Small intestine (tissue), 16 donors: ENCODE data around the gene UTP14C. TPM values are rescaled to one million over a fixed set of nuclear protein-coding genes. Genes with fewer than 3 reads are reported as not detected.

Experiments used
- DNase-seq, 2 donors: peaks; one replicate each; pipeline versions ENCODE4 v3.0.0 to v3.0.0-alpha.2; 2013
- FAIRE-seq: peaks from 2 replicates; lab custom pipeline; 2012; peaks lifted over from hg19 to GRCh38; lab: Jason Lieb, UNC
- H3K27ac ChIP-seq, 3 donors: one replicate each; pipeline ENCODE4 v1.5.1; 2013; ENCODE audit warnings: low read length in 2 of 3, mild to moderate bottlenecking in 2 of 3, control low read depth in 1 of 3, inconsistent platforms in 1 of 3, low read depth in 1 of 3, moderate library complexity in 1 of 3
- H3K27me3 ChIP-seq, 3 donors: one replicate each; pipeline ENCODE4 v1.6.1; 2013; ENCODE audit warnings: low read length in 3 of 3, inconsistent platforms in 1 of 3; ENCODE audit not compliant: control insufficient read depth in 3 of 3, insufficient read depth in 3 of 3
- H3K36me3 ChIP-seq, 3 donors: one replicate each; pipeline ENCODE4 v1.6.1; 2013; ENCODE audit warnings: low read length in 3 of 3, inconsistent platforms in 1 of 3, low read depth in 1 of 3, mild to moderate bottlenecking in 1 of 3, moderate library complexity in 1 of 3; ENCODE audit not compliant: control insufficient read depth in 3 of 3, insufficient read depth in 2 of 3
- H3K4me1 ChIP-seq, 3 donors: one replicate each; pipeline ENCODE4 v1.6.1; 2013; ENCODE audit warnings: low read length in 2 of 3, inconsistent platforms in 1 of 3, low read depth in 1 of 3, mild to moderate bottlenecking in 1 of 3, moderate library complexity in 1 of 3; ENCODE audit not compliant: control insufficient read depth in 3 of 3, insufficient read depth in 2 of 3
- H3K4me3 ChIP-seq, 3 donors: one replicate each; pipeline ENCODE4 v1.5.1; 2013; ENCODE audit warnings: low read length in 3 of 3, control low read depth in 1 of 3, inconsistent platforms in 1 of 3, low read depth in 1 of 3, mild to moderate bottlenecking in 1 of 3, moderate library complexity in 1 of 3
- H3K9me3 ChIP-seq, 2 donors: one replicate each; pipeline ENCODE4 v1.6.1; 2013; ENCODE audit warnings: low read depth in 1 of 2, low read length in 1 of 2; ENCODE audit not compliant: control insufficient read depth in 2 of 2, insufficient read depth in 1 of 2
- WGBS, 3 donors: extraction: QIAGEN DNeasy Blood & Tissue Kit; methylation state at CpG; one replicate each; pipeline ENCODE4 v1.1.7; 2013; 5-methylcytosine and 5-hydroxymethylcytosine counted together
- long read RNA-seq, 10 donors: transcript quantifications; one replicate each; lab custom pipeline, GENCODE V29; 2026
- polyA plus RNA-seq, 4 donors: library from polyadenylated mRNA; stranded (reverse) in 3 of 4; unstranded in 1 of 4; fragments of 200-250 nt in 3 of 4; fragments of 120-200 nt in 1 of 4; gene quantifications; one replicate each; pipeline versions ENCODE4 v1.2.1 to v1.2.3, GENCODE V29; 2013
- donor health status: healthy with polysubstance abuse.
- donor health status: control.
- donor health status: control.
- donor health status: Bipolar disorder and iron deficiency.
- donor health status: healthy.

The UTP14C gene, protein sequence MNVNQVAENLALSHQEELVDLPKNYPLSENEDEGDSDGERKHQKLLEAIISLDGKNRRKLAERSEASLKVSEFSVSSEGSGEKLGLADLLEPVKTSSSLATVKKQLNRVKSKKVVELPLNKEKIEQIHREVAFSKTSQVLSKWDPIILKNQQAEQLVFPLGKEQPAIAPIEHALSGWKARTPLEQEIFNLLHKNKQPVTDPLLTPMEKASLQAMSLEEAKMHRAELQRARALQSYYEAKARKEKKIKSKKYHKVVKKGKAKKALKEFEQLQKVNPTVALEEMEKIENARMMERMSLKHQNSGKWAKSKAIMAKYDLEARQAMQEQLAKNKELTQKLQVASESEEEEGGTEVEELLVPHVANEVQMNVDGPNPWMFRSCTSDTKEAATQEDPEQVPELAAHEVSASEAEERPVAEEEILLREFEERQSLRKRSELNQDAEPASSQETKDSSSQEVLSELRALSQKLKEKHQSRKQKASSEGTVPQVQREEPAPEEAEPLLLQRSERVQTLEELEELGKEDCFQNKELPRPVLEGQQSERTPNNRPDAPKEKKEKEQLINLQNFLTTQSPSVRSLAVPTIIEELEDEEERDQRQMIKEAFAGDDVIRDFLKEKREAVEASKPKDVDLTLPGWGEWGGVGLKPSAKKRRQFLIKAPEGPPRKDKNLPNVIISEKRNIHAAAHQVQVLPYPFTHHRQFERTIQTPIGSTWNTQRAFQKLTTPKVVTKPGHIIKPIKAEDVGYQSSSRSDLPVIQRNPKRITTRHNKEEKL
- 10 to 100 TPM in 1 of 4 donors, 1 to 10 TPM in 3; 2.2 to 22.2 (median 5.6) TPM for polyA plus RNA-seq
- long read RNA-seq, donor 1 = 0 reads
- long read RNA-seq, donor 2, full-length matches to known transcripts = 3 of 3 reads
- long read RNA-seq, donor 2, partial matches to known transcripts = 0 of 3 reads
- long read RNA-seq, donor 2, other reads (novel, unspliced or antisense) = 0 of 3 reads
- long read RNA-seq, donor 3, full-length matches to known transcripts = 2 of 2 reads
- long read RNA-seq, donor 3, partial matches to known transcripts = 0 of 2 reads
- long read RNA-seq, donor 3, other reads (novel, unspliced or antisense) = 0 of 2 reads
- long read RNA-seq, donor 4 = 0 reads
- long read RNA-seq, donor 5, full-length matches to known transcripts = 1 of 1 reads
- long read RNA-seq, donor 5, partial matches to known transcripts = 0 of 1 reads
- long read RNA-seq, donor 5, other reads (novel, unspliced or antisense) = 0 of 1 reads
- long read RNA-seq, donor 6, full-length matches to known transcripts = 1 of 1 reads
- long read RNA-seq, donor 6, partial matches to known transcripts = 0 of 1 reads
- long read RNA-seq, donor 6, other reads (novel, unspliced or antisense) = 0 of 1 reads
- long read RNA-seq, donor 7 = 0 reads
- long read RNA-seq, donor 8, full-length matches to known transcripts = 1 of 1 reads
- long read RNA-seq, donor 8, partial matches to known transcripts = 0 of 1 reads
- long read RNA-seq, donor 8, other reads (novel, unspliced or antisense) = 0 of 1 reads
- long read RNA-seq, donor 9, full-length matches to known transcripts = 1 of 1 reads
- long read RNA-seq, donor 9, partial matches to known transcripts = 0 of 1 reads
- long read RNA-seq, donor 9, other reads (novel, unspliced or antisense) = 0 of 1 reads
- long read RNA-seq, donor 10, full-length matches to known transcripts = 9 of 14 reads
- long read RNA-seq, donor 10, partial matches to known transcripts = 5 of 14 reads
- long read RNA-seq, donor 10, other reads (novel, unspliced or antisense) = 0 of 14 reads

DNA sequence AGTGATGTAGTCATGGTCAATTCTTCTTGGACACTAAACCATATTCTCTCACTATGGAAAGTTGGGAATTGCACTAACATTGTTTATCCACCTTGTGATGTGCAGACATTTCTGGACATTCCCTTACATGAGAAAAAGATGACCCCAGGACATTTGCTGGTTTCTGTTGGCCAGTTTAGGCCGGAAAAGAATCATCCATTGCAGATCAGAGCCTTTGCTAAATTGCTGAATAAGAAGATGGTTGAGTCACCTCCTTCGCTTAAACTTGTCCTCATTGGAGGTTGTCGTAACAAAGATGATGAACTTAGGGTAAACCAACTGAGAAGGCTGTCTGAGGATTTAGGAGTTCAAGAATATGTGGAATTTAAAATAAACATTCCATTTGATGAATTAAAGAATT, at the start of gene UTP14C:
Gene UTP14C (plus strand): TSS at position 211 of the 400 bp plus-strand sequence. CDS start 4,114 bp downstream, outside the sequence.
- H3K9me3 ChIP-seq = peaks cover 0 to 19% of the 10 kb centered on the region in 2 donors
- H3K27ac ChIP-seq = no peak within 1 kb of the TSS
- DNase-seq (no peak), FAIRE-seq (no peak)
- H3K4me1 ChIP-seq = peaks cover 0 to 2% (median 0%) of the 10 kb centered on the region in 3 donors
- peaks cover 5 to 39% (median 11%) of the 10 kb centered on the region in 3 donors for H3K36me3 ChIP-seq
- no peak within 1 kb of the TSS for H3K4me3 ChIP-seq
- no peaks in the 10 kb centered on the region for H3K27me3 ChIP-seq
- 98 to 99% (median 99%) methylated on average over 3 of the region's 3 CpGs for WGBS, 3 donors

DNA sequence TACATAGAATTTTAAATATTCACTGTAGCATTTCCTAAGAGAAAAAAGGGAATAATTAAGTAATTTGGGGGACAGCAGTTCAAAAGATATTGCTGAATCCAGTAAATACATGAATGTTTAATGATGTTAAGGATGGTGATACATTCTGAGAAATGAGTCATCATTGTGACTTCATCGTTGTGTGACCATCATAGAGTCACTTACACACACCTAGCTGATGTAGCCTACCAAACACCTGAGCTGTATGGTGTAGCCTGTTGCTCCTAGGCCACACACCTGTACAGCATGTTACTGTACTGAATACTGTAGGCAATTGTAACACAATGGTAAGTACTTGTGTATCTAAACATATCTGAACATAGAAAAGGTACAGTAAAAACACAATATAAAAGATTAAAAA, 48.1 kb upstream of the UTP14C start:
- WGBS, 3 donors = 7 to 66% (median 50%) methylated on average over 1 of the region's 1 CpG
- Histone ChIP-seq H3K27me3 (no peaks in the 10 kb centered on the region), H3K9me3 (no peaks in the 10 kb centered on the region), H3K4me1 (peaks cover 0 to 40% (median 1%) of the 10 kb centered on the region in 3 donors), H3K36me3 (peaks cover 0 to 22% (median 0%) of the 10 kb centered on the region in 3 donors), H3K4me3 (no peak overlapping the region), H3K27ac (no peak overlapping the region)
- FAIRE-seq = no peak
- no peak for DNase-seq

DNA sequence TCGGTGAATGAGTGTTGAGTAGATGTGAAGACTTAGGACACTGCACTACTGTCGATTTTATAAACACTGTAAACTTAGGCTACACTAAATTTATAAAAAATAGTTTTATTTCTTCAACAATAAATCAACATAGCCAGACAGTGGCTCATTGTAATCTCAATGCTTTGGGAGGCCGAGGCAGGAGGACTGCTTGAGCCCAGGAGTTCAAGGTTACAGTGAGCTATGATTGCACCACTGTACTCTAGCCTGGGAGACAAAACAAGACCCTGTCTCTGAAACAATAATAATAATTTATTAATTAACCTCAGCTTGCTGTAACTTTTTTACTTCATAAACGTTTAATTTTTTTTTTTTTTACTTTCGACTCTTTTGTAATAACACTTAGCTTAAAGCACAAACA, 47.6 kb upstream of the UTP14C start:
- FAIRE-seq (no peak), DNase-seq (no peak)
- WGBS, 3 donors = 84 to 88% (median 85%) methylated on average over 5 of the region's 5 CpGs
- H3K4me1 ChIP-seq = peaks cover 0 to 37% (median 1%) of the 10 kb centered on the region in 3 donors
- no peaks in the 10 kb centered on the region for H3K27me3 ChIP-seq
- H3K9me3 ChIP-seq = no peaks in the 10 kb centered on the region
- H3K27ac ChIP-seq = no peak overlapping the region
- peaks cover 0 to 22% (median 0%) of the 10 kb centered on the region in 3 donors for H3K36me3 ChIP-seq
- H3K4me3 ChIP-seq = no peak overlapping the region

DNA sequence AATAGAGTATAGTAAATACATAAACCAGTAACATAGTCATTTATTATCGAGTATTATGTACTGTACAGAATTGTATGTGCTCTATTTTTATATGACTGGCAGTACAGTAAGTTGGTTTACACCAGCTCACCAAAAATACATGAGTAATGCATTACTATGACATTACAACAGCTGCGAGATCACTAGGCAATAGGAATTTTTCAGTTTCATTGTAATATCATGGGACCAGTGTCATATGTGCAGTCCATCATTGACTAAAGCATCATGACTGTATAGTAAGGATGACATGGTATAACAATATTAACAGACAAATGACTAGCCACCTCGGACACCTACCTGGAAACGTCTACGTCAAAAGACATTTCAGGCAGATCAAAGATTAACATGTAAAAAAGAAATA, 46.9 kb upstream of the UTP14C start:
- Histone ChIP-seq H3K27ac (peak overlapping the region in 1 of 3 donors; percentile 91), H3K4me1 (peaks cover 0 to 30% (median 0%) of the 10 kb centered on the region in 3 donors), H3K4me3 (no peak overlapping the region), H3K27me3 (no peaks in the 10 kb centered on the region), H3K9me3 (no peaks in the 10 kb centered on the region), H3K36me3 (peaks cover 0 to 15% (median 0%) of the 10 kb centered on the region in 3 donors)
- 93 to 94% (median 94%) methylated on average over 5 of the region's 5 CpGs for WGBS, 3 donors
- DNase-seq (no peak), FAIRE-seq (no peak)

DNA sequence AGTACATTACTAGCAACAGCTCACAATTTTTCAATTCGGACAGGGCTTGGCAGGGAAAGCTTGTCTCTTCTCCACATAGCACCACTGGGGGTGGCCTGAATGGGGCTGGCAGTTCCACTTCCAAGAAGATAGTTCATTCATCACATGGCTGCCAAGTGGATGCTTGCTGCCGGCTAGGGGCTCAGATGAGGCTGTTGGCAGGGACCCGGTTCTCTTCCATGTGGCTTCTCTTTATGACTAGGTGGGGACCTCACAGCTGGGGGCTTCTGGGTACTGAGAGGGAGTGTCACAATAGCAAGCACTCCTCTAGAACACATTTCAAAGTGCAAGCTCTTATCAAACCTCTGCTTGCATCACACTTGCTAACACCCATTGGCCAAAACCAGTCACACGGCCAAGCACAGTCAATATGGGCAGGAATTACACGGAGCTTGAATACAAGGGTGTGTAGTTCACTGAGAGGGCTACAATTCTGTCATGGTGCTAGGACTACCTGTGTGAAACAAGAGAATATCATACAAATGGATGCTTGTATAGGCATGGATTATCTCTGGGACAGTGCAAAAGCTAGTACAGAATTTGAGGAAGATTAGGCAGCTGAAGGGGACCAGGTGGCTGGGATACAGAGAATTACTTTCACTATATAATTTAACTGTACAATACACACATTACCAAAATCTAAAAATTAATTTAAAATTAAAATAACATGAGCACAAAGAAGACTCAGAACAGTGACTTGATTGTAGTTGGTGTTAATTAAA, 45.5 kb upstream of the UTP14C start:
- FAIRE-seq = no peak
- H3K27ac ChIP-seq = peak overlapping the region; percentile 59 to 91 (median 72)
- H3K4me3 ChIP-seq = no peak overlapping the region
- WGBS, 3 donors = 23 to 57% (median 36%) methylated on average over 5 of the region's 5 CpGs
- H3K36me3 ChIP-seq = peaks cover 0 to 12% (median 0%) of the 10 kb centered on the region in 3 donors
- H3K9me3 ChIP-seq = peaks cover 0 to 8% of the 10 kb centered on the region in 2 donors
- peaks cover 0 to 30% (median 0%) of the 10 kb centered on the region in 3 donors for H3K4me1 ChIP-seq
- no peaks in the 10 kb centered on the region for H3K27me3 ChIP-seq
- peak; percentile 93 to 96 for DNase-seq

DNA sequence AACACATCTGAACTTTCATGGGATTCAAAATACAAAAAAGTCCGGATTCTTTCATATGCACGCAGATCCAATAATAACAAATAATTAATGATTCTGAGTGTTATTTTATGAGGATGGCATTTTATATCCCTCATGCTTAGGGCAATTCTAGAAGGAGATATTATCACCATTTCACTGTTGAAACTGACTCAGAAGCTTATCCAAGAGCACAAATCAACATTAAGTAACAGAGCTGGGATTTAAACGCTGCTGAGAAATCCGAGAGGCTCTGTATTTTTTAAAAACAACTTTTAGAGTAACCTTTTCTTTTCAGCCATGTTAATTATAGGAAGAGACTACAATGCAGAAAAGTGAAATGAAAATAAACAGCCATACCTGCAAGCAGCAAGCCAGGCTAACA, 43.6 kb upstream of the UTP14C start:
- WGBS, 3 donors = 68 to 76% (median 74%) methylated on average over 4 of the region's 4 CpGs
- DNase-seq = no peak
- Histone ChIP-seq H3K27me3 (no peaks in the 10 kb centered on the region), H3K4me1 (peaks cover 0 to 26% (median 0%) of the 10 kb centered on the region in 3 donors), H3K9me3 (peaks cover 0 to 8% of the 10 kb centered on the region in 2 donors), H3K27ac (peak overlapping the region in 1 of 3 donors; percentile 91), H3K36me3 (peaks cover 0 to 5% (median 0%) of the 10 kb centered on the region in 3 donors), H3K4me3 (no peak overlapping the region)
- FAIRE-seq = no peak

DNA sequence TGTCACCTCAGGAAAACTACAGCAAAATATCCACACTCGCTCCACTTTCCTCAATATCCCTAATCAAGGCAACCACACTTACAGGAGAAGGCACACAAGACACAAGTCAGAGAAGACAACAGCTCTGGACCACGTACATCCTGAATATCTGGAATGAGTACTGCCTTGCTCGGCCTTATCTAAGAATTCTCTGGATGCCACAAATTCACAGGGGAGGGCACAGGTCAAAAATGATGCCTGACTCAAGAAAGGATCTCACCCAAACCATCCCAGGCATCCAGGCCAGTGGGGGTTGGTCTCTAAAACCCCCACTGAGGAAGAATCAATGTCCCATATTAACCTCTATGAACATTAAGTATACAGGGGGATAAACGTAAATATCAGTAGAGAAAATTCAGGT, 43.1 kb upstream of the UTP14C start:
- peaks cover 0 to 26% (median 0%) of the 10 kb centered on the region in 3 donors for H3K4me1 ChIP-seq
- peaks cover 0 to 8% of the 10 kb centered on the region in 2 donors for H3K9me3 ChIP-seq
- H3K4me3 ChIP-seq = no peak overlapping the region
- WGBS, 3 donors = 81 to 89% (median 89%) methylated on average over 4 of the region's 4 CpGs
- DNase-seq (no peak), FAIRE-seq (no peak)
- no peaks in the 10 kb centered on the region for H3K27me3 ChIP-seq
- H3K27ac ChIP-seq = peak overlapping the region in 1 of 3 donors; percentile 91
- peaks cover 0 to 5% (median 0%) of the 10 kb centered on the region in 3 donors for H3K36me3 ChIP-seq
